NCI-H128 (cell line): ENCODE results near the gene DRP2.
"Not testable (repeated sequence)": the region's sequence is repeated elsewhere in the genome, so short reads cannot be mapped to it uniquely, and the experiment has no call there.

Source experiments
- DNase-seq: peaks from one replicate; lab custom pipeline; 2025; ENCODE audit not compliant: unreplicated experiment; lab: John Stamatoyannopoulos, UW

The DRP2 gene

DNA sequence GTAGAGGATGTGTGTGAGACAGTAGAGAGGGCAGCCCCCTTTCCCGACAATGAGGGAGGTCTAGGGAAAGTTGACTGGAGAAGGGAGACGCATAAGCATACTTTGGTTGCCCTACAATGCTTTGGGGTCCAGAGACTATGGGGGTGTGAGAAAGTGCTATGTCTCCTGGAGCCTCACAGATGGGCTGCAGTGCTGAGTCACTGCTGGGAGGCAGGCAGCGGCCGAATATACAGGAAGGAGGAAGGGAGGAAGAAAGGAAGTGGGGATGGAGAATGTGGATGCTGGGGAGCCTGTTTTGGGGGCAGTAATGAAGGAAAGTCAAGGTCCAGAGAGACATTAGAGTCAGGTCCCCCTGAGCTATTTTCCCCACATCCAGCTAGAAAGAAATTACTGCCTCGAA lies 12.7 kb downstream of the DRP2 start:
- no peak for DNase-seq

DNA sequence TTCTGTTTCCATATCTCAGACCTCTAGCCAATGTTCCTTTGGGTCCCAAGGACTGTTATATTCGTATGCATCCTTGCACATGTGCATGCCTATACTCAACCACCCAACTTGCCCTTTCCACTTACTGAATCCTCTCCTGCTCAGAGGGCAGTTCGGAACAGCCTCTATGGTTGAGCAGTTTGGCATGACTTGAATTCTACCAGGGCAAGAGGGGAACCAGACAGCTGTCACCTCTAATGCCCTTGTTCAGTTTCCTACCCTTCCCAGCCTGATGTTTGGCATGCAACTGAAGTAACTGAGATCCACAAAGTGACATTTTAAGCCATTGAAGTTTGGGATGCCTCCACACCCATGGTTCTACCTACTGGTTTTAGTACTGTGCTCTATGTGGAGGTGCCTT lies 17.5 kb downstream of the DRP2 start:
- no peak for DNase-seq

DNA sequence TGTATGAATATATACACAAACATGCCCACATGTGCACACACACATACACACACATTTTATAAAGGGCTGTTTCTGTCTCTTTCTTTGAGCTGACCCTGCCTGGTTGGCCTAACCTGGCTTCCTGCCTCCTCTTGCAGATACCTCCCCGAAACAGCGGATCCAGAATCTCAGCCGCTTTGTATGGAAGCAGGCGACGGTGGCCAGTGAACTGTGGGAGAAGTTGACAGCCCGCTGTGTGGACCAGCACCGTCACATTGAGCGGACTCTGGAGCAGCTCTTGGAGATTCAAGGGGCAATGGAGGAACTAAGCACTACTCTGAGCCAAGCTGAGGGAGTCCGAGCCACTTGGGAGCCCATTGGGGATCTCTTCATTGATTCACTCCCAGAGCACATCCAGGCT lies 21.9 kb downstream of the DRP2 start:
- no peak for DNase-seq

DNA sequence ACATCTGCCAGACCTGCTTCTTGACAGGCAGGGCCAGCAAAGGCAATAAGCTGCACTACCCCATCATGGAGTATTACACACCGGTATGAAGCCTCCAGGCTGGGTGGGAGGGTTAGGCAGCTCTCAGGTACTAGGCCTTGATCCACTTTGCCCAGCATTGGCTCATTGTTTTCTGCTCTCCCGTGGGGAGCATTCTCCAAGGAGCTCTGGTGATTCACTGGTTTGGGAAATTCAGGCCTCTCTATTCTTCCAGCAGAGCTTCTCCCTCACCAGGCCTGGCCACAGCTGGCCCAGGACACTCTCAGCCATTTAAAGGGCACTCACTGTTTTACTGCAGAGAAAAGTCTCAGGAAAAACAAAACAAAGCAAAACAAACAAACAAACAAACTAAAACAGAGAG lies 33.0 kb downstream of the DRP2 start:
- DNase-seq, result no peak

DNA sequence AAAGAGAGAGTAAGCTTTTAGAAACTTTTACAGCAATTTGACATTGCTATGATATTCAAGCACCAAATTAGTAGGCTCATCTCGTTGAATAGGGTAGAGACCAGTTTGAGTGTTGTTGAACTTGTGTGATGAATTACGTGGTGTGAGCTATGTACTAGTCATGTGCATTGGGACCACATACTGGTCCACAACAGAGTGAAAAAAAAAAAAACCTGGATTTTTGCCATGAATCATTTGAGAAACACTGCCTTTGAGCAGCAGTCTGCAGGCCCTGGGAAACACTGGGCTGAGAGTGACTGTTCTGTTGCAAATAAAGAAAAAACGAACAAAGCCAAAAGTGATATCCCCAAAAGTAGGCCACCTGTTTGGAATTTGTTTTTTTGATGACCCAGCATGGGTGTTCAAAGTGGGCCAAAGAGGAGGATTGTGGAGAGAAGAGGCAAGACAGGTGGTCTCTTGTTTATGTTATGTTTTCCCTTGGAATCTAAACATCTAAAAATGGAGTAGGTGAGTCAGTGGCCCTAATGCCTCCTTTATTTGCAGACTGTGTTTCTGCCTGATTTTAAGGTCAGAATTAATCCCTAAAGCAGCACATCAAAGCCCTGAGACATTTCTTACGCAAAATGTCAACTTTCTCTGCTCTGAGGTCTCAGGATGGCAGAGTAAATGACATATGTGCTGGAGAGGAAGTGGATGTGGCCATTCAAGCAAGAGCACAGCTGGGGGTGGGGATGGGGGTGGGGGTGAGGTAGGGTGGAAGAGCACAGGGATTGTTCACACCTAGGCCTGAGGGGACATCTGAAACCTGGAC lies 38.1 kb downstream of the DRP2 start:
- no peak for DNase-seq

DNA sequence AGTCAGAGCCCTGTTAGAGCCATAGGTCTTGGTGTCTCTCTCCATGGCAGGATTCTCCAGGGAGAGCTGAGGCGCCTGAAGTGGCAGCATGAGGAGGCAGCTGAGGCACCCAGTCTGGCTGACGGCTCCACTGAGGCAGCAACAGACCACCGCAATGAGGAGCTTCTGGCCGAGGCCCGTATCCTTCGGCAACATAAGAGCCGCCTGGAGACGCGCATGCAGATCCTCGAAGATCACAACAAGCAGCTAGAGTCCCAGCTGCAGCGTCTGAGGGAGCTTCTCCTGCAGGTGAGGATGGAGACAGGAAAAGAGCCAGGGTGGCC lies 38.6 kb downstream of the DRP2 start:
- no peak for DNase-seq

DNA sequence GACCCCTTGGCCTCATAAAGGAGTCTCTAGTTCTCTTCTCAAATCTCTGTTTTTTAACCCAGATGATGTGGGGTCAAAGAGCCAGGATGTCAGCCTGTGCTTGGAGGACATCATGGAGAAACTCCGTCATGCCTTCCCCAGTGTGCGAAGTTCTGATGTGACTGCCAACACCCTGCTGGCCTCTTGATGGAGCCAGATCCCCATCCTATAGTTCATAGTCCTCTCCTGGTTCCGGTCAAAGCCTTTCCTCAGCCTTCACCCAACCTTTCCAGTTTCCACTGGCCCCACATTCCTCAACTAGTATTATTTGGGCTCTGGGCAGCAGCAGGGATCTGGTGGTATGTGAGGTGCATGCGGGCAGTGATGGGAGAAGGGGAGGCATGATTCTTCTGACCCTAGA lies 40.8 kb downstream of the DRP2 start:
- DNase-seq, result no peak

DNA sequence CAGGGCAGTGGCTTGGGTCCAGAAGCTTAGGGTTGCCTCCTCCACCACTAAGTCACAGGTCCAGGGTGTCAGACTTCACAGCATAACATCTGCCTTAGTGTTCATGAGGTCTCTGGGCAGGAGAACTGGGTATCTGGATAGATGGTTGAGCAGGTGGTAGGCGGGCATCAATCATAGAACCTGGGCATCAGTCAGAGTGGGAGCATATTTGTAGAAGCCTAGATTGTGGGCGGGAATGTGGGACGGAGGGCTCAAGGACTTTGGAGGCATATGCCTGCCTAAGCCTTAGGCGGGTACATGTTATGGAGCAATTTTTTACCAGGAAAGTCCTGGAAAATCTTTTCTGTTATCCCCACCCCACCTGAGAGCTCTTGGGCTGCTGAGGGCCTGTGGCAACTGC lies 43.0 kb downstream of the DRP2 start:
- no peak for DNase-seq

DNA sequence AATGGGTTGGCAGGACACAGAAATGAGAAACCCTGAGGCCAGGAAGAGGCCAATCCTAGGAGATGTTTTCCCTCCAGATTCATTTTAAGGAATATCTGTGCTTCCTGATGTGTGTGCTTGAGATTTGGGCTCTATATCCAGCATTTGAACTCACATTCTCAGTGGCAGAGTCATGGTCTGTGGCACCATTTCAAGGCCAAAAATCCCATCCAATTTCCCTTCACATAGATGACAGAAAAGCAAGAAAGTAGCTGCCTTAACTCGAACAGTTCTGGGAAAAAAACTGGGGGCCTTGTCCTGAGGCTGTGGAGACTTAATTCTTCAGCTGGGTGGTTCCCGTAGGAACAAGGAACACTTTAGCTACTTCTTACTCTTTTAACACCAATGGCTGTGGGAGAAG lies 44.2 kb downstream of the DRP2 start:
- DNase-seq, result no peak

DNA sequence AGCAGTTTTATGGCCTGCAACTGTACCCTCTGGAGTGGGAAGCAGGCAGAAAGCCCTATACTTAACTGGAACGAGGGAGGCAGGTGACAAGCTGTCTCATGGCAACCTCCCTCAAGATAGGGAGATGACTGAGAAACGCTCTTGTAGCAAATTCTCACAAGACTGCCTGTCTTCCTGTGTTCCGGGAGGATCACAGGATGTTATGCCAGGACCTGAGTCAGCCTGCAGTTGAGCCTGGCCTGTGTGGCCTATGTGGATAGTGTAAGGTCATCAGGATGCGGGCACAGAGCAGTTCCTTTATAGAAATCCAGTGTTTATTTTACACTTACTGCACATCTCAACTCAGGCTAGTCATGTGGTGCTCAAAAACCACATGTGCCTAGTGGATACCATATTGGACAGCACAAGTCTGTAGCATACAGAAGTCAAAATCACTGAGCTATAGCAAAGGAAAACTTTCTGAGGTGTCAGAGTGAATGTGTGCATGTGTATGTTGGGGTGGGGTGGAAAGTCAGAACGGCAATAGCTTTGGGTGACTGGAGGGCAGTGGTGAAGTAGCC lies 46.4 kb downstream of the DRP2 start:
- DNase-seq, result no peak

DNA sequence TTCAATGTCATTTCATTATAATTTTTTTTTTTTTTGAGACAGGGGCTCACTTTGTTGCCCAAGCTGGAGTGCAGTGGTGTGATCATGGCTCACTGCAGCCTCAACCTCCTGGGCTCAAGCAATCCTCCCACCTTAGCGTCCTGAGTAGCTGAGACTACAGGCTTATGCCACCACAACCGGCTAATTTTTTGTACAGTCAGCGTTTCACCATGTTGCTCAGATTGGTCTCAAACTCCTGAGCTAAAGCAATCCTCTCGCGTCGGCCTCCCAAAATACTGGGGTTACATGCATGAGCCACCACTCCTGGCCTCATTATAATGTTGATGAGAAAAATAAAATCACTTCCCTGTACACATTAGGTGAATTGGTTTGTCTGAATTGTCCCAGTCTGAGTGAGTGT lies 54.6 kb downstream of the DRP2 start:
- no peak for DNase-seq

DNA sequence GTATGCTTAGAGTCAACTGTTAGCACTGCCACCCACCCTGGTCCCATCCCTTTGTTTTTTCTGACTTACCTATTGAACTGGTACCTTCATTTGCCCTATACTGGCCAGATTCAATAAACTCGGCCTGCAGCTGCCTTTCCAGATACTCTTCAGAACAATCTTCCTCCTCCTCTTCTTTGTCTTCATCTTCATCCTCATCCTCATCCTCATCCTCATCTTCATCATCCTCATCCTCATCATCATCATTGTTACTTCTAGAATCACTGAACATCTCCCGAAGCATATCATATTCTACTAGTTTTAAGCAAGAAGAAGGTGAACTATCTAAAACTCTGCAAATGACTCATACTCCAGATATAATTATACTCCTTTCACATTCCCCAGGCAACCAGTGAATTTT lies 56.7 kb downstream of the DRP2 start:
- no peak for DNase-seq

DNA sequence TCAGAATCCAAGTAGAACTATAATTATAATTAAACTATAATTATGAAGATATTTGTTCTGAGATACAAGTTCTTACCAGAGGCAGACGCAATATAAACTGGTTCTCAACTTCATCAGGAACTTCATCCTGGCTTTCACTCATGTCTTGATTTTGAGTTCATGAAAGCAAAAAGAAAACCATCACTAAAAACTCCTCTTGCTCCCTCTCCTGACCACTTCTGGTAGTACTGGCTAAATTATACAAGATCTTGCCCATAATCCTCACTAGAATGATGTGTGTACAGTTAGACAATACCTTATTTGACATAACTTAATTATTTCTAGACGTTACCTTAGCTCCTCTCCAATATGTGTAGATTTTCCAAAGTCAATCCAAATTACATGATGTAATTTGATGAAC lies 67.8 kb downstream of the DRP2 start:
- peak; percentile 2 for DNase-seq

DNA sequence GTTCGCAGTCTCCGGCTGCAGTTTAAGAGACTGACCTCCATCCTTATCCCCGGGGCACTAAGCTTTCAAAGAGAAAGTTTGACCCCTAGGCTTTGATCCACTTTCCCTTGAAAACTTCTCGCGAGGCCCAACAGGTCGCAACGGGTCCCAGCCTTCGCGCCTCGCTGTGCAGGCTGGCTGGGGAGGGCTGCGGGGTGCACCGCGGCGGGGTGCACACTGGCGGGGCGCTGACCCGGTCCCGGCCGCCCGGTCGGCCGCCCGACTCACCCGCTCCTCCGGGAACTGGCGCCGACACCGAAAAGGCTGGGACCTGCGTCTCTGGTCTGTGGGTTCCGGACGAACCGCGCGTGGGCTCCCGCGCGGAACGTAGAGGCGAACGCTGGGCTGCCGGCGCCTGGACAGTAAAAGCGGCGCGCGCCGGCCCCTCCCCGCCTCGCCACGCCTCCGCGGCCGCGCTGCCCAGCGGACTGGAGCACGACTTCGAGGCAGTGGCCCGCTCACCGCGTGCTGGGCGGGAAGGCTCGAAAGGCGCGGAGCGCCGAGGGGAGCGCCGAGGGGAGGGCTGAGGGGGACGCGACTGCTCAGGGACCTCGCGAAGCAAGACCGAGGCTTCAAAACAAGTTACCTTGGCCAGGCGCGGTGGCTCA lies 71.5 kb downstream of the DRP2 start, which contains the start of gene TAF7L:
Gene TAF7L, minus strand, starts transcription at position 378 of the 647 bp plus-strand sequence. CDS start 3,791 bp downstream, outside the sequence.
- no peak for DNase-seq

DNA sequence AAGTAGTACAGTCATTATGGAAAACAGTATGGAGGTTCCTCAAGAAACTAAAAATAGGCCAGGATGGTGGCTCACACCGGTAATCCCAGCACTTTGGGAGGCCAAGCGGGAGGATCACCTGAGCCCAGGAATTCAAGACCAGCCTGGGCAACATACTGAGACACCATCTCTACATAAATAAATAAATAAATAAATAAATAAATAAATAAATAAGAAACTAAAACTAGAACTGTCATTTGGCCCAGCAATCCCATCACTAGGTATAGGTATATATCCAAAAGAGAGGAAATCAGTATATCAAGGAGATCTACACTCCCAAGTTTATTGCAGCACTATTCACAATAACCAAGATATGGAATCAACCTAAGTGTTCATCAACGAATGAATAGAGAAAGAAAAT lies 76.0 kb downstream of the DRP2 start:
- DNase-seq, result not testable (repeated sequence)

DNA sequence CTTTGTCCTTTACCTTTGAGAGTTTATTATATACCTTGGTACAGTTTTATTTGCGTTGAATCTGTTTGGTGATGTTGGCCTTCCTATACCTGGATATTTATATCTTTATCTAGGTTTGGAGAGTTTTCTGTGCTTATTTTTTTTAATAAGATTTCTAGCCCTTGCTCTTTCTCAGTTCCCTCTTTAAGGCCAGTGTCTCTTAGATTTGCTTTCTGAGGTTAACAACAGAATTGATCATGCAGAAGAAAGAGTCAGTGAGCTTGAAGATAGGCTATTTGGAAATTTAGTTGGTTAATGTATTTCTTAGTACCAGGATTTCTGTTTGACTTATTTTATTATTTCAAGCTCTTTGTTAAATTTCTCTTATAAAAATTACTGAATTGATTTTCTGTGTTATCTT lies 84.2 kb downstream of the DRP2 start:
- DNase-seq, result no peak
